GM18861 (cell line): Measurements from ENCODE around the gene FOXC2.

Experiments used
- ATAC-seq: cut with Tn5 transposase; IDR thresholded peaks from one replicate; pipeline ENCODE4 v1.9.1; 2021; ENCODE audit not compliant: unreplicated experiment

The FOXC2 gene

GRCh38 chr16:86532526-86532815 is 34.2 kb upstream of the FOXC2 start:
- no peak for ATAC-seq

- no peak for ATAC-seq
Observed at GRCh38 chr16:86533076-86533475, 33.6 kb upstream of the FOXC2 start.

- no peak for ATAC-seq
Observed at GRCh38 chr16:86533767-86534351, 32.8 kb upstream of the FOXC2 start.

- ATAC-seq: no peak
Observed at GRCh38 chr16:86534779-86535615, 31.6 kb upstream of the FOXC2 start.

GRCh38 chr16:86536621-86537020 is 30.0 kb upstream of the FOXC2 start:
- no peak for ATAC-seq

- ATAC-seq: no peak
Observed at GRCh38 chr16:86537486-86537885, 29.1 kb upstream of the FOXC2 start.

- ATAC-seq: no peak
Observed at GRCh38 chr16:86538196-86538780, 28.3 kb upstream of the FOXC2 start.

- no peak for ATAC-seq
Observed at GRCh38 chr16:86540894-86541293, 25.7 kb upstream of the FOXC2 start.

- ATAC-seq: no peak
Observed at GRCh38 chr16:86541560-86541959, 25.1 kb upstream of the FOXC2 start.

GRCh38 chr16:86542756-86543750 is 23.6 kb upstream of the FOXC2 start:
- no peak for ATAC-seq

GRCh38 chr16:86545481-86545880 is 21.1 kb upstream of the FOXC2 start:
- ATAC-seq: no peak

GRCh38 chr16:86545954-86546637 is 20.5 kb upstream of the FOXC2 start:
- ATAC-seq: no peak

GRCh38 chr16:86546638-86547013 is 20.0 kb upstream of the FOXC2 start:
- no peak for ATAC-seq

GRCh38 chr16:86547286-86547685 is 19.3 kb upstream of the FOXC2 start:
- no peak for ATAC-seq

GRCh38 chr16:86549076-86549892 is 17.3 kb upstream of the FOXC2 start:
- ATAC-seq: no peak

- ATAC-seq: no peak
Observed at GRCh38 chr16:86549893-86550190, 16.8 kb upstream of the FOXC2 start.

- ATAC-seq: no peak
Observed at GRCh38 chr16:86550281-86550680, 16.3 kb upstream of the FOXC2 start.

GRCh38 chr16:86553356-86553755 is 13.3 kb upstream of the FOXC2 start:
- ATAC-seq: no peak

- ATAC-seq: no peak
Observed at GRCh38 chr16:86554599-86554916, 12.1 kb upstream of the FOXC2 start.
